Anterior cingulate cortex (tissue), 58 donors: ENCODE results near the gene NAT9.

Experiments used
- DNase-seq, 58 donors: peaks; one replicate each; lab custom pipeline; 2025; lab: John Stamatoyannopoulos, UW

Gene NAT9

DNA sequence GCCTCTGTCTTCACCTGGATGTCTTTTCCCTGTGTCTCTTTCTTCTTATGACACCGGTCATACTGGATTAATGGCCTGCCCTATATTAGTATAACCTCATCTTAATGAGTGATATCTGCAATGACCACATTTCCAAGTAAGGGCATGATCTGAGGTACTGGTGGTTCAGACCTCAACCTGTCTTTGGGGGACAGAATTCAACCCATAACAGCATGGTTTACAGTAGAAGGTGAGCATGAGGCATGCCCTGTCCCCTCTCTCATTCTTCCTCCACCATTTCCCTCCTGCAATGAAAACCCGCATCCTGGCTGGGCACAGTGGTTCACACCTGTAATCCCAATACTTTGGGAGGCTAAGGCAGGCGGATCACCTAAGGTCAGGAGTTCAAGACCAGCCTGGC lies 41.9 kb downstream of the NAT9 start:
- DNase-seq = no peak

DNA sequence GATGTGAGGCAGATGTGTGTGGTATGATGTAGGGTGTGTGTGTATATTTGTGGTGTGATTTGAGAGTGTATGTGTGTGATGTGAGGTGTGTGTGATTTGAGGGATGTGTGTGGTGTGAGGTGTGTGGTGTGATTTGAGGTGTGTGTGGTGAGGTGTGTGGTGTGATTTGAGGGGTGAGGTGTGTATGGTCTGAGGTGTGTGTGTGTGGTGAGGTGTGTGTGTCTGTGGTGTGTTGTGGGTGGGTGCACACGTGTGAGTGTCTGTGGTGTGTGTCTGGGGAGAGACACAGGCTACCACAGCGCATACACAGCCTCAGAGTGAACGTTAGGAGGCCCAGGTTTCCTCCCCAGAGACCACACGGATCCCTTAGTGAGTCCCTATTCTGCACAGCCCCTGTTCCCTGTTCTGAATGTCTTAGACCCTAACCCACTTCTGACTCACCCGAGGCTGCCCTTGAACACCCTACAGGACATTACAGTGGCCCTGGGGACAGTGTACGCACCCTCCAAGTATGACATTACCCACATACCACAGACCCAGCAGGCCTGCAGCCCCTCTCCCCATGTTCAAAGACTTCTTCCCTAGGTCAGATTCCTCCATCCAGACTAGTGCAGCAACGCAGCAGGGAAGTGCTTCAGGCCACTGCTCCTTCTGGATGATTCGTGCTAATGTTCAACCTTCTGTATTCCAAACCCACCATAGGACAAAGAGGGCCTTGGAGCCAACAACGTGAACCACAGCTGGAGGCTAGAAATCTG lies 42.6 kb downstream of the NAT9 start:
- DNase-seq = no peak

GRCh38 chr17:74732042-74732867 lies 43.9 kb downstream of the NAT9 start:
- no peak for DNase-seq

DNA sequence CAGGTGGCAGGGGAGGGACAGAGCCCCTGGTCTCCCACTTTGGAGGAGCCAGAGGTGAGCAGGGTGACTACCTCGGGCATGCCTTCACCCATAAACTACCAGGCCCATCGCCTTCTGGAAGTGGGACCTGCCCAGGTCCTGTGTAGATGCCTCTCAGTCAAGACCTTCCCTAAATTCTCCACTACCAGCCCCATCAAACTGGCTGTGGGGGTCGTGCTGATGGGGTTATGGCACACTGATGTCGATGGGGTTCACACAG lies 44.9 kb downstream of the NAT9 start:
- DNase-seq = no peak

DNA sequence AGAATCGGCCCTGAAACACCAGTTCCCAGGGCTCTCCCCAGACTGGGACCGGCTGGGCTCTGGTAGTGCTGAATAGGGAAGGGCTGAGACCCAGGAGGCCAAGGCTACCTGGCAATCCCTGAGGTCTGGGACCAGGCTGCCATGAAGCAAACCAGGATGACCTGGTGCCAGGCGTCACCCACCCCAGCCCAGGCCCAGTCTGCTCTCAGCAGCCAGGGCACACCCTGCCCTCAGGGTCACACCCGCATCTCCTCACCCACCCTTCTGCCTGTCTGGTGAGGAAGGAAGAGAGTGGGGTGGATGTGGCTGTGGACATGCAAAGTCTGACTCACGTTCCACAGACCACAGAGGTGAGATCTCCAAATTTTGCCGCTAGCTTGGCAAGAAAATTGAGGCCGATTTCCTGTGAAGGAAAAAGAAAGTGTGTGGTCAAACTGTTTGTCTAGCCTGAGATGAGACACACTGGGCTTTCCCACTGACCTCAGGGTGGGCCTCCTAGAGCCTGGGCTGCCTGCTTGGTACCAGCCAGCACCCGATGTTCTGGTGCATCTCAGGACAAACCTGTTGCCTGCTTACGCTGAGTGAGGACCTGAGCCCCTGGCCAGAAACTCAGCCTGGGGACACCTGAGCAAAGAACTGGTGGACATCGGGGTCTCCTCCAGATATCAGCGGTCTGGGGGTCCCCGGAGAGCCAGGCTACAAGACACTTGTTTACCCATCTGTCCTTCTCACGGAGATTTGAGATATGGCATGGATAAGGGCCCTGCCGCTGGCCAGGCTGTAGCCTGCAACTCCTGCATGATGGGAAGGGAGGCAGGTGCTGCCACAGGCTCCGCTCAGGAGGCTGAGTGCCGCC lies 45.4 kb downstream of the NAT9 start:
- DNase-seq = no peak

- no peak for DNase-seq
These were observed 46.3 kb downstream of the NAT9 start for GRCh38 chr17:74729866-74730265.

DNA sequence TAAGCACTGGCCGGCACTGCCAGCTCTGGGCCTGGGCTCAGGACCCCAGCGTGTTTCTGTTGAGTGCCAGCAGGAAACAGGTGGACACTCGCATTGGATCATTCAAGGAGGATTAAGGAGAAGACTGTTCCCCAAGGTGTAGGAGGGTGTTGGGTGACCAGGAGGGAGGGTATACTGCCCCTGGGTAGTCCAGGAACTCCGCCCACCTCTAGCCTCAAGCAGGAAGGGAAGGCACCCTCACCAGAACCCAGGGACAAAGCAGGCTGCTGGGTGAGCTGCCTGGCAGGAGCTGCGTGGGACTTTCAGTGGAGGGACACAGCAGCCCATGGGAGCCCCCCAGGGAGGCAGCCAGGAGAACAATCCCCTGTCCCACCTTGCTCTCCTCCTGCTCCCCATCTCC lies 46.8 kb downstream of the NAT9 start:
- DNase-seq = no peak

- no peak for DNase-seq
These were observed 47.5 kb downstream of the NAT9 start for GRCh38 chr17:74728702-74729075.

GRCh38 chr17:74728033-74728701 lies 48.0 kb downstream of the NAT9 start:
- no peak for DNase-seq

GRCh38 chr17:74725111-74725510 lies 51.0 kb downstream of the NAT9 start:
- no peak for DNase-seq

DNA sequence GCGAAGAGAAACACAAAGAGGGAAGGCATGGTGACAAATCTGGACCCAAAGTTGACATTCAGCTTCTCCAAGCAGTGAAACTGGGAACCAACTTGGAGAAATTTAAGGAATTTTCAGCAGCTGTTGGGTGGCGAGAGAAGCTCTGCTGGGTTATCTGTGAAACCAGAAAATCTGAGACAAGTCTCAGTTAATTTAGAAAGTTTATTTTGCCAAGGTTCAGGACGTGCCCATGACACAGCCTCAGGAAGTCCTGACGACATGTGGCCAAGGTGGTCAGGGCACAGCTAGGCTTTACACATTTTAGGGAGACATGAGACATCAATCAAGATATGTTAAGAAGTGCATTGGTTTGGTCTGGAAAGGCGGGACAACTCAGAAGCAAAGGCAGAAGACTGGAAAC lies 52.3 kb downstream of the NAT9 start:
- no peak for DNase-seq

- DNase-seq = no peak
These were observed 53.4 kb downstream of the NAT9 start for GRCh38 chr17:74722782-74723181.
